CD4-positive, alpha-beta T cell (primary cell): ENCODE results near the gene TVP23B. TPM values are rescaled to one million over a fixed set of nuclear protein-coding genes. Genes with fewer than 3 reads are reported as not detected.

Source experiments
- ATAC-seq: fragments of 200-7000 bp; cut with Tn5 transposase; one replicate; pipeline ENCODE4 v1.10.0; 2022; ENCODE audit warnings: mild to moderate bottlenecking; ENCODE audit not compliant: poor library complexity
- CTCF ChIA-PET: fragments of 350-600 bp; sonication (Branson Sonifier 250); formaldehyde crosslinking; loops from one replicate; lab custom pipeline; 2021; ENCODE audit warnings: antibody characterized with exemption, inconsistent platforms; lab: Charles Lee
- POLR2A ChIA-PET: fragments of 350-600 bp; sonication (Branson Sonifier 250); formaldehyde crosslinking; loops from one replicate; lab custom pipeline; 2021; ENCODE audit warnings: antibody characterized with exemption, inconsistent platforms; lab: Charles Lee
- DNase-seq, 14 experiments: peaks; one replicate each; pipeline ENCODE4 v3.0.0-alpha.2; 2013 to 2020; ENCODE audit warnings: mixed read lengths in 2 of 14
- H3K27ac ChIP-seq, 2 donors: one replicate each; pipeline versions ENCODE4 v1.5.1 to v1.7.0; 2013; ENCODE audit warnings: low read length in 2 of 2, low read depth in 1 of 2, mild to moderate bottlenecking in 1 of 2
- H3K27me3 ChIP-seq, 2 experiments: 1 replicate in 1 of 2; 2 replicates in 1 of 2; pipeline versions ENCODE4 v1.6.1 to v1.7.0; 2013; ENCODE audit warnings: low read length in 2 of 2, control low read depth in 1 of 2, mild to moderate bottlenecking in 1 of 2, moderate library complexity in 1 of 2; ENCODE audit not compliant: insufficient read depth in 2 of 2, control insufficient read depth in 1 of 2
- H3K36me3 ChIP-seq: one replicate; pipeline ENCODE4 v1.6.1; 2013; ENCODE audit warnings: low read length, control low read depth; ENCODE audit not compliant: insufficient read depth
- H3K4me1 ChIP-seq: one replicate; pipeline ENCODE4 v1.6.1; 2013; ENCODE audit warnings: low read length, control low read depth; ENCODE audit not compliant: insufficient read depth
- H3K4me3 ChIP-seq: one replicate; pipeline ENCODE4 v1.5.1; 2013; ENCODE audit warnings: mild to moderate bottlenecking, low read length, moderate library complexity
- H3K9me3 ChIP-seq, 2 experiments: 1 replicate in 1 of 2; 2 replicates in 1 of 2; pipeline versions ENCODE4 v1.6.1 to v1.7.0; 2013; ENCODE audit warnings: low read length in 2 of 2, mild to moderate bottlenecking in 2 of 2, control low read depth in 1 of 2, moderate library complexity in 1 of 2; ENCODE audit not compliant: control insufficient read depth in 1 of 2, insufficient read depth in 1 of 2
- H3K27ac Mint-ChIP-seq: one replicate; pipeline ENCODE4 v1.8.0; 2020; ENCODE audit warnings: mixed read lengths
- H3K27me3 Mint-ChIP-seq: one replicate; pipeline ENCODE4 v1.8.0; 2021; ENCODE audit warnings: mixed read lengths
- H3K36me3 Mint-ChIP-seq: one replicate; pipeline ENCODE4 v1.8.0; 2021; ENCODE audit warnings: low read depth, mixed read lengths
- H3K4me1 Mint-ChIP-seq: one replicate; pipeline ENCODE4 v1.8.0; 2021; ENCODE audit warnings: low read depth, mixed read lengths
- H3K4me3 Mint-ChIP-seq: one replicate; pipeline ENCODE4 v1.8.0; 2020; ENCODE audit warnings: mild to moderate bottlenecking, mixed read lengths
- H3K9me3 Mint-ChIP-seq: one replicate; pipeline ENCODE4 v1.8.0; 2020; ENCODE audit warnings: mixed read lengths
- intact Hi-C, 2 experiments: fragments of 100-400 bp; cut with DNase I in 1 of 2; cut with micrococcal nuclease in 1 of 2; formaldehyde crosslinking; loops; one replicate each; pipeline versions ENCODE4 v1.15.1 to v1.9.0; 2023 to 2025; cut with DNase I, micrococcal nuclease
- total RNA-seq, 174 experiments: library from RNA in 2 of 174; stranded (reverse) in 2 of 174; gene quantifications; one replicate each; pipeline ENCODE4 v1.2.3 and lab custom pipeline; 2021 to 2026
- TF ChIP-seq, protein P1 (sequence below): fragments of 200-600 bp; IDR thresholded peaks from one replicate; pipeline ENCODE4 v1.8.0; 2022; ENCODE audit warnings: antibody characterized with exemption, mild to moderate bottlenecking

Gene TVP23B
- total RNA-seq, 2 experiments from 2014 or later, result 13.9 to 18.9 TPM

DNA sequence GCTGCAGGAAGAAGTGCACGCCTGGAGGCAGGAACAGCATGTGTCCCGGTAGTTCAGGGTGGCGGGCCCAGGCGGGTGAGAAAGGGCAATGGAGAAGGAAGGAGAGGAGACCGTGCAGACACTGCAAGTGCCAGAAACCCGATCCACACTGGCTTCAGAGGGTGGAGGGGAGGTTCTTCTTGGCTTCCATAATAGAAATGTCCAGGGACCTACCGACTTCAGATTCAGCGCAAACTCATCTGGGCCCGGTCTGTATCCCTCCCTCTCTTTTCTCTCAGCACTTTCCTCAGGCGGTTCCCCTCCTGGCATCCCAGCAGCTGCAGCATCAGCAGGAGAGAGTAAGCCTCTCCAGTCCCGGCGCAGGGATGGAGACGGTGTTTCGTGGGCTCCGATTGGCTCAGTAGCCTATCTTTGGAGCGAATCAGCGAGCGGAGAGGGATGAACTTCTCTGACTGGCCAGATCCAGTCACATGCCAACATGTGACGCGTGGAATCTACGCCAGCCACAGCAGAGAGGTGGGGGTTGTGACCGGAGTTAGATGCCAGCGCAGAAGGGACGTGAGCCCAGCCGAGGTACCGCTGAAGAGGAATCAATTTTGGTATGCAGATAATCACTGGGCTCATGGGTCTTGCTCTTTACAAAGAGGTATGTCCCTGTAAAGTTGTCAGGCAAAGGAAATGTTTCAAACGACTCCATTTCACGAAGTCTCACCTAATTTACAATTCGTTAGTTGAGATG, 75.0 kb downstream of the TVP23B start:
- TF ChIP-seq, protein P1, sequence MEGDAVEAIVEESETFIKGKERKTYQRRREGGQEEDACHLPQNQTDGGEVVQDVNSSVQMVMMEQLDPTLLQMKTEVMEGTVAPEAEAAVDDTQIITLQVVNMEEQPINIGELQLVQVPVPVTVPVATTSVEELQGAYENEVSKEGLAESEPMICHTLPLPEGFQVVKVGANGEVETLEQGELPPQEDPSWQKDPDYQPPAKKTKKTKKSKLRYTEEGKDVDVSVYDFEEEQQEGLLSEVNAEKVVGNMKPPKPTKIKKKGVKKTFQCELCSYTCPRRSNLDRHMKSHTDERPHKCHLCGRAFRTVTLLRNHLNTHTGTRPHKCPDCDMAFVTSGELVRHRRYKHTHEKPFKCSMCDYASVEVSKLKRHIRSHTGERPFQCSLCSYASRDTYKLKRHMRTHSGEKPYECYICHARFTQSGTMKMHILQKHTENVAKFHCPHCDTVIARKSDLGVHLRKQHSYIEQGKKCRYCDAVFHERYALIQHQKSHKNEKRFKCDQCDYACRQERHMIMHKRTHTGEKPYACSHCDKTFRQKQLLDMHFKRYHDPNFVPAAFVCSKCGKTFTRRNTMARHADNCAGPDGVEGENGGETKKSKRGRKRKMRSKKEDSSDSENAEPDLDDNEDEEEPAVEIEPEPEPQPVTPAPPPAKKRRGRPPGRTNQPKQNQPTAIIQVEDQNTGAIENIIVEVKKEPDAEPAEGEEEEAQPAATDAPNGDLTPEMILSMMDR, result no peak
- ATAC-seq, result peak; percentile 88
- CTCF ChIA-PET, result no interaction called here
- POLR2A ChIA-PET, result interaction anchor here (0.6 kb wide), 1 partner anchor 100 kb away, joined by 3 read pairs; no protein-coding TSS in a partner anchor
- intact Hi-C loops, result loop anchor here in 1 of 2 experiments (5.0 kb wide), 1 partner anchor 151 kb away; no protein-coding TSS in a partner anchor
- Histone ChIP-seq H3K4me1 (peaks cover 52% of the 10 kb centered on the region), H3K27me3 (no peaks in the 10 kb centered on the region), H3K36me3 (no peaks in the 10 kb centered on the region), H3K9me3 (no peaks in the 10 kb centered on the region), H3K27ac (peak overlapping the region; percentile 41 to 53), H3K4me3 (peak overlapping the region; percentile 80)
- H3K36me3 Mint-ChIP-seq, result peaks cover 6% of the 10 kb centered on the region
- peak overlapping the region; percentile 95 for H3K4me3 Mint-ChIP-seq
- no peaks in the 10 kb centered on the region for H3K9me3 Mint-ChIP-seq
- H3K27me3 Mint-ChIP-seq, result no peaks in the 10 kb centered on the region
- peak; percentile 74 to 94 (median 82) for DNase-seq
- H3K27ac Mint-ChIP-seq, result peak overlapping the region; percentile 89
- peaks cover 49% of the 10 kb centered on the region for H3K4me1 Mint-ChIP-seq

Other genes starting within 250 kb of the TVP23B start
- not detected for gene TBC1D28, start 136.8 kb upstream of the TVP23B start, total RNA-seq
- 1 to 10 TPM; 3.2 to 3.6 TPM for gene FOXO3B, start 98.9 kb upstream of the TVP23B start, total RNA-seq
- gene FBXW10, start 37.1 kb upstream of the TVP23B start, total RNA-seq, result not detected
- 10 to 100 TPM; 24.9 to 25.5 TPM for gene PRPSAP2, start 76.9 kb downstream of the TVP23B start, total RNA-seq
- not detected for gene SLC5A10, start 171.0 kb downstream of the TVP23B start, total RNA-seq
- gene FAM83G, start 223.6 kb downstream of the TVP23B start, total RNA-seq, result 1 to 10 TPM; 2.9 to 3.0 TPM